GM21381 (cell line): ENCODE data around the gene OR52E5.
A peak's percentile ranks its signal among the peaks of the same experiment; 100 is the strongest.

Experiments
- ATAC-seq: cut with Tn5 transposase; IDR thresholded peaks from one replicate; pipeline ENCODE4 v1.9.1; 2021; ENCODE audit warnings: mild to moderate bottlenecking, moderate library complexity; ENCODE audit not compliant: unreplicated experiment

OR52E5 gene

GRCh38 chr11:5892908-5893307, at the start of gene OR52E5:
TSS of gene OR52E5 (plus strand) at chr11:5893208. CDS start at chr11:5900777, 7,569 bp downstream.
- no peak for ATAC-seq

GRCh38 chr11:5846701-5847100, 46.3 kb upstream of the OR52E5 start:
- ATAC-seq: no peak

- ATAC-seq: no peak
Observed at GRCh38 chr11:5847711-5848110, 45.3 kb upstream of the OR52E5 start.

DNA sequence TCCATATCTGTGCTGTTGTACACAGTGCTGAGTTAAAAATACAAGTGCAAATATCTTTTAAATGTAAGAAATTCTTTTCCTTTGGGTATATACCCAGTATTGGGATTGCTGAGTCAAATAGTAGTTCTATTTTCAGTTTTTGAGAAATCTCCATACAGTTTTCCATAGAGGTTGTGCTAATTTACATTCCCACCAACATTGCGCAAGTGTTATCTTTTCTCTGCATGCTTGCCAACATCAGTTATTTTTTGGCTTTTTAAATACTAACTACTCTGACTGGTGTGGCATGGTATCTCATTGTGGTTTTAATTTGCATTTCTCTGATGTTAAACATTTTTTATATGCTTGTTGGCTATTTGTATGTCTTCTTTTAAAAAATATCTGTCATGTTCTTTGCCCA, 42.0 kb upstream of the OR52E5 start:
- ATAC-seq: no peak

DNA sequence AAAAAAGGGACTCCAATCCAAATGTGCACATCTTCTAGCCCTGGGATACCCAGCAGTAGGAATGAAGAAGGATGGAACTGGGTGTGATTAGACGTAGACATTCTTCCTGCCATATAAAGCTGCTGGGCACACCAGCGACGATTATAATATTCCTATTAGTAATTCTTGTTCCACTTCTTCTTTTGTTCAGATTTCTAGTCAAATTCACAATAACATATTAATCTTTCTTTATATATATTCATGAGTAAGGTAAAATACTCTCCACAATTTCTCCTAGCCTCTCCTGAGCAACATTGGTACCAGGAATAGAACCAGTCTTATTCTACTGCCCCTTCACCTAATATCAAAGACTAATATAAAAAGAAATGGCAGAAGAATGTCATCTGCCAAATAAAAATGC, 35.4 kb upstream of the OR52E5 start, which contains the start of gene OR52E8:
Gene OR52E8, minus strand, starts transcription at position 101 of the 400 bp plus-strand sequence. Its CDS starts 0 bp downstream, at position 101.
- no peak for ATAC-seq

- ATAC-seq: no peak
Observed at GRCh38 chr11:5865826-5866225, 27.2 kb upstream of the OR52E5 start.

DNA sequence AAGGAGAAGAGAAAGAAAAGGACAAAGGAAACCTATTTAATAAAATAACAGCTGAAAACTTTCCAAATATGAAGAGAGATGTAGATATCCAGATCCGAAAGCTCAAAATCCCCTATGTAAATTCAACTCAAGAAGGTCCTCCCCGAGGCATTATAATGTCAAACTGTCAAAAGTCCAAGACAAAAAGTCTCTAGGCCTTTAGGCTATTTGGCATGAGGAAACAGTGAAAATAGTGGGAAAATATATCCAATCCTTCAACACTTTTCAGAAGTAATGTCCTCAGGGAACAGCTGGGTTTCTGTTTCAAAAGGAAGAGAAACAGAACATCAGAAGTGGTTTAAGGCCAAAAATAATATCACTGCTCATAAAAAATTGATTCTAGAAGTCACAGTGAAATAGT, 14.4 kb upstream of the OR52E5 start:
- ATAC-seq: no peak

- ATAC-seq: no peak
Observed at GRCh38 chr11:5880329-5880728, 12.7 kb upstream of the OR52E5 start, which contains the start of gene OR52E4. TSS of gene OR52E4 (plus strand) at chr11:5880629. CDS start at chr11:5884293, 3,664 bp downstream.

DNA sequence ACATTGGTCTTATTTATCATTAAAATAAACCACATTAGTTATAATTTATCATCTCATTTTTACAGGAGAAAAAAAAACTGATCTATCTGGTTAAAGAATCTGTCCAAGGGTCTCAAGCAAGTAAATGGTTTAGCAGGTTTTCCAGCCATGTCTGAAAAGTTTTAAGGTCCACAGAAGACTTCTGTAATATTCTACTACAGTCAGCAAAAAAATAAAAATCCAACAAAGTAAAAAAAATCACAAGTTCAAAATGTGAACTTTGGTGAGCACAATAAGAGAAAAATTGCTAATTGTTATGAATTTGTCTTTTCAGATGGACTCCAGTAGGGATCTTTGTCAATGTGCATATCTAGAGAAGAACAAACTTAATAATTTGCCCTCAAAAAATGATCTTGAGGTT, 11.3 kb upstream of the OR52E5 start:
- ATAC-seq: no peak

DNA sequence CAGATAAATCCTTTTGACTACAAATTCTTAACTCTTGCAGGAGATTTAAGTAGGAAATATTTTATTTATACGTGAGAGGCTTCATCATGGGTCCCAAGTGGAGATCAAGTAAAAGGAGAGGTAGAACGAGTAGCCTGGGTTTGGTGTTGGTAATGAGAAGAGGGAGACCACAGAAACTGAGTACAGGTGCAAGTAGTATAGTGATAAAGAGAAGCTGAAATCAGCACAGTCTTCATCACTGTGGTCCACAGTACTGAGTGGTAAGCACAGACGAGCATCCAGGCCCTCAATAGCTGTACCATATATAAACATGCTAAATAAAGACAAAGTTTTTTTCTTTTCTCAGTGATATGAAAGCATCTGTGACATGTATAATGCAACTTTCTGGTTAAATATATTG, 5.8 kb upstream of the OR52E5 start:
- ATAC-seq: no peak

DNA sequence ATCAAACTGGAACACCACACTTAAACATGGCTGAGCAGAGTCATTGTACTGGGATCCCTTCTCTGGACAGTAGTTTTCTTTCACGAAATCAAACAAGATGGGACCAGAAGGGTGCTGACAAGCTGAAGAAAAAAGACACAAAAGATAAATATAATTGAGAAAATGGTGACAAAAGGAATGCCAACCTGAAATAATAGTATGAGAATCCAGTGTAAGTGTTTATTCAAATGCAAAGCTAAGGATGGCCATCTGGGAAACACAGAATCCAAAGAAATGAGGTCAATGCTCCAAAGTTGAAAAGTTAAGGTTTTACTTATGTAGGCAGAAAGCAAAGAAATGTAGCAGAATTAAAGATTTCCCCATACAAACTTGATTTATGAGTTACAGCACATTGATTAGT, 5.3 kb upstream of the OR52E5 start:
- no peak for ATAC-seq

DNA sequence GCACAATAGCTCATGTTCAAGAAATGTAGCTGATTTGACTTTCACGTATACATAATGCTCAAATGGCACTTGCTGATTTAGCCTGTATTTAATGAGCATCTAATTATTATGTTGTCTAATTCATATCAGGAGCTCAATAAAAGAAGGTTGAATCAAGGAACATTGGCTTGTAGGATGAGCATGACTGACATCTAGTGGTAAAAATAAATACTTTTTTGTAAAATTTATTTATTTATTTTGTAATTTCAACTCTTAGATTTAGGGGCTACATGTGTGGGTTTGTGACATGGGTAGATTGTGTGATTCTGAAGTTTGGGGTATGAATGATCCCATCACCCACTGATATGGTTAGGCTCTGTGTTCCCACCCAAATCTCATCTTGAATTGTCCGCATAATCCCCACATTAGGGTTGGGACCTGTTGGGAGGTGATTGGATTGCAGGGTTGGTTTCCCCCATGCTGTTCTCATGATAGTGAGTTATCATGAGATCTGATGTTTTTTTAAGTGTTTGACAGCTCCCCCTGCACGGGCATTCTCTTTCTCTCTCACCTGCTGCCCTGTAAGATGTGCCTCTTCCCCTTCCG, 1.7 kb upstream of the OR52E5 start:
- ATAC-seq: no peak

GRCh38 chr11:5899534-5899933, 6.5 kb downstream of the OR52E5 start:
- ATAC-seq: no peak

GRCh38 chr11:5910540-5910939, 17.5 kb downstream of the OR52E5 start:
- no peak for ATAC-seq

DNA sequence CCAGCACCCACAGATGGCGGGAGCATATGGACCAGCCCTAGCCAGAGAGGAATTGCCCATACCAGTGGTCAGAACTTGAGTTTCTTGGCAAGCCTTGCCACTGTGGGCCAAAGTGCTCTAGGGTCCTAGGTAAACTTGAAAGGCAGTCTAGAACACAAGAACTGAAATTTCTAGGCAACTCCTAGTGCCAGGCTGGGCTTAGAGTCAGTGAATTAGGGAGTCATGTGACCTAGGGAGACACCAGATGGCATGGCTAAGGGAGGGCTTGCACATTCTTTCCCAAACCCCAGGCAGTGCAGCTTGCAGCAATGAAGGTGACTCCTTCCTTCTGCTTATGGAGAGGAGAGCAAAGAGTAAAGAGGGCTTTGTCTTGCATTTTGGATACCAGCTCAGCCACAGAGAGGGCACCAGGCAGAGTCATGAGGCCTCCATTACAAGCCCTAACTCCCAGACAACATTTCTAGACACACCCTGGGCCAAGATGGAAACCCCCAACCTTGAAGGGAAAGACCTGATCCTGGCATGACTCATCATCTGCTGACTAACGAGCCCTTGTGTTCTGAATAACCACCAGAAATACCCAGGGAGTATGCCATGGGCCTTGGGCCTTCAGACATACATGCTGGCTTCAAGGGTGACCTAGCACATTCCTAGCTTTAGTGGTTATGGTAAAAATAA, 29.9 kb downstream of the OR52E5 start:
- ATAC-seq: peak; percentile 62

DNA sequence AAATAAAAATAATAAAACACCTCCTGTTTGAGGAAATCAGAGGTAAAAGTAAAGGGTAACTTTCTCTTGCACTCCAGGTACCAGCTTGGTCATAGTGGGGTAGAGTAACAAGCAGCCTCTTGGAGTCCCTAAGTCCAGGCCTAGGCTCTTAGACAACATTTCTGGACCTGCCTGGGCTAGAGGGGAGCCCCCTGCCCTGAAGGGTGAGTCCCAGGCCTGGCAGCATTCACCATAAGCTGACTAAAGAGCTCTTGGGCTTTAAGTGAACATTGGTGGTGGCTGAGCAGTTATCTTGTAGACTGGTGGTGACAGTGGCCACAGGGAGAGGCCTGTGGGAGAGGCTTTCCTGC, 30.4 kb downstream of the OR52E5 start:
- peak; percentile 52 for ATAC-seq

DNA sequence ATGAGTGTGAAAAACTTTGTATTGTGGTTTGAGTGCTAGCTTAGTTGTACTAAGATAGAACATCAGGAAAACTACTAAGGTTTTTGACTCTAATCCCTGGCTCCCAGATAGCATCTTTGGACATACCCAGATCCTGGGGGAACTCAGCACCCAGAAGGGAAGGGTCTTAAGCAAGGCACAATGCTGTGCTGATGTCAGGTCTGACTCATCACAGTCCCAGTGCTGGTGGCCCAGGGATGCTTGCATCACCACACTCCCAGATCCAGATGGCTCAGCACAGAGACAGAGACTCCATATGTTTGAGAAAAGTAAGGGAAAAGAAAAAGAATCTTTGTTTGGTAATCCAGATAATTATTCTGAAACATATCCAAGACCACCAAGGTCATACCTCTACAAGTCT, 30.8 kb downstream of the OR52E5 start:
- peak; percentile 22 for ATAC-seq

DNA sequence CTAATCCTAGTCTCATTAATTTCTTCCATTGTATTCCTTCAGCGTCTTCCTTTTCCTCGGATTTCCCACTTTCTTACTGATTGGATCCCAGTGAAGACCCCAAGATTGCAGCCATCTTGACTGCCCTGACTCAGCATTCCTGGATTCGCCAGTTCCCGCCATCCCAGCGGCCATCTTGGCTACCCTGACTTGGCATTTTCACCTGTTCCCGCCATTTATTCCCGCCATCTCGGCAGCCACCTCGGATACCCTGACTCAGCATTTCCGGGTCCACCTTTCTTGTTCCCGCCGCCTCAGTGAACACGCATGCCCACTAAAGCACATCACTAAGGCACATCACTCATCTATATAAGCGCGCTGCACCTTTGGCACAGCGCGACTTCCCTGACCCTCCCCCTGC, 35.3 kb downstream of the OR52E5 start:
- no peak for ATAC-seq

DNA sequence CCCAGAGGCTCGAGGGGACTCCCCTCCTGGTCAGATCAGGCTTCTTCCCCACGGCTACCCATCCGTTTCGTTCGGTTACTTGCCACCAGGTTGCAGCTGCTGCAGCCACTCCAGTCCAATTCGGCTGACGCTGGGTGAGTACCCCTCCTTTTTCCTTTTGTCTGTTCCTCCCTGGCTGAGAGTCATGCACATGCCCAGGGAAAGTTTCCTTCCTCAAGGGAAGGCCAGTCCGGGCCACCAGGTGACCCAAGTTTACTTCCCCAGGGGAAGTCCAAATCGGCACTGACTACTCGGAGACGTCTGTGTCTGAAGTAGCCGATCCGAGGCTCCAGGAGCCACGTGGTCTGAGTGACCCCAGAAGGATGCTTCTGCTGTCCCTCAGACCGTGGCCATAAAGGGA, 35.8 kb downstream of the OR52E5 start:
- ATAC-seq: no peak

GRCh38 chr11:5929571-5930368, 36.8 kb downstream of the OR52E5 start:
- no peak for ATAC-seq

- no peak for ATAC-seq
Observed at GRCh38 chr11:5930614-5931013, 37.6 kb downstream of the OR52E5 start.

DNA sequence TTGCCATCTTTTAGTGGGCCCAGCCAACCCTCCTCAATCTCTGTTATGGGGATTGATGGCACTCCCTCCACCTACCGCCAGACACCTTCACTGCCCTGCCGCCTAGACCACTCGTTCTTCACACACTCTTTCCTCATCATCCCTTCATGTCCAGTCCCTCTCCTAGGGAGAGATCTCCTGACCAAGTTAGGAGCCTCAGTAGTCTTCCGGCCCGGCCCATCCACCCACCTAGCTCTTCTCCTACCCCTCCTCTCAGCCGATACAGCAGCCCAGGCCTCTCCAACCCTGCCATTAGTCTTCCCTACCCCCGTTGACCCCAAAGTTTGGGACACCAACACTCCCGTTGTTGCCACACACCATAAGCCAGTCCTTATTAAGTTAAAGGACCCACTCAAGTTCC, 38.1 kb downstream of the OR52E5 start:
- no peak for ATAC-seq
